Measurements from ENCODE around the gene DHRS7.

The DHRS7 gene

DNA sequence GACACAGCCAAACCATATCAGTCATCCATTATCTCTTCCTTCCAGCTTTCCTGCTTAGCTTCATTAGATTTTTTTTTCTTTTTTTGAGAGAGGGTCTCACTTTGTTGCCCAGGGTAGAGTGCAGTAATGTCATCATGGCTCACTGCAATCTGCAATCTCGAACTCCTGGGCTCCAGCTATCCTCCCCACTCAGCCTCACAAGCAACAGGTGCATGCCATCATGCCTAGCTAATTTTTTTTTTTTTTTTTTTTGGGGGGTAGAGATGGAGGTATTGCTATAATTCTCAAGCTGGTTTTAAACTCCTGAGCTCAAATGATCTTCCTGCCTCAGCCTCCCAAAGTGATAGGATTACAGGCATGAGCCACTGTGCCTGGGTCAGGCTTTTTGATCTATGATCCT lies 45.5 kb upstream of the DHRS7 start:
- no peak for DNase-seq
- Histone ChIP-seq H3K56ac (ENCODE audit: low read length) (no peak overlapping the region), H2BK120ac (ENCODE audit: low read depth, low read length) (no peak overlapping the region), H2BK5ac (ENCODE audit: low read length) (no peak overlapping the region), H3K4me2 (ENCODE audit: low read length) (no peak overlapping the region), H4K8ac (ENCODE audit: low read depth, low read length) (no peak overlapping the region), H3K18ac (ENCODE audit: low read length) (no peak overlapping the region), H3K9ac (ENCODE audit: low read length) (no peak overlapping the region), H3K36me3 (ENCODE audit: control insufficient read depth, insufficient read depth, low read length) (no peaks in the 10 kb centered on the region), H3K27me3 (ENCODE audit: insufficient read depth, low read length, poor library complexity) (no peaks in the 10 kb centered on the region), H3K4me3 (ENCODE audit: low read length) (no peak overlapping the region), H3K4me1 (ENCODE audit: control insufficient read depth, low read depth, low read length) (no peaks in the 10 kb centered on the region), H3K79me1 (ENCODE audit: low read length) (no peaks in the 10 kb centered on the region), H4K5ac (ENCODE audit: low read length) (no peak overlapping the region), H3K79me2 (ENCODE audit: control insufficient read depth, insufficient read depth, low read length) (no peaks in the 10 kb centered on the region), H3K23ac (ENCODE audit: low read length) (no peak overlapping the region), H2BK15ac (replicated peaks; ENCODE audit: low read depth) (no peak overlapping the region), H3K4ac (ENCODE audit: low read depth, low read length) (no peak overlapping the region), H2AK5ac (ENCODE audit: low read length) (no peak overlapping the region), H3K27ac (ENCODE audit: low read depth, low read length) (no peak overlapping the region)
- WGBS (ENCODE audit: extremely low coverage, insufficient coverage, low lambda C conversion rate) = no CpG with 5 or more reads among the region's 1 CpG

DNA sequence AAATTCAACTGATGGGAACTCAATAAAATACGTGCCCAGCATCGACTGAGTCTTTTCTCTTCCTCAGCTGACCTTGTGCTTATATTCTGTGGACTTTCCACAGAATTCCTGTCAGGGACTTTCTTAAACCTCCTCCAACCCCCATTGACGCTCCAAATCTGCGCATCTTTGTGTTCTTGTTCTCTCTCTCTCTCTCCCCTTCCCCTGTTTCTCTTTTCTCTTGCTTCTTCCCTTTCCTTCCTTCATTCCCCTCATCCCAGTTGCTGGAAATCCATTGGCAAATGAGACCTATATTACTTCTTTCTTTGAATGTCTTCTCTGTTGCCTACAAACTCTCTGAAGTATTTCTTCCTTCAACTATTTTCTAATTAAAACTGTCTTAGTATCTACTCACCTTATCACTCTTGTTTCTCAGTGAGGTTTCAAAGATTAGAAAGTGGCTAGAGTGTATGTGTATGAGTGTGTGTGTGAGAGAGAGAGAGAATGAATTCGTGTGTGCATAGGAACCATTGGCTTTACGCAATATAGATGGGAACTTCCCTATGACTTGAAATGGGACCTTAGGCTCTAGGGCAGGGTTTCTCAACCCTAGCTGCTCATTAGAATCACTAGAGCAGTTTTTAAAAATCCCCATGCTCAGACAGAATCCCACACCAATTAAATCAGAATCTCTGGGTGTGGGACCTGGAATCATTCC lies 41.8 kb upstream of the DHRS7 start:
- Histone ChIP-seq H2BK5ac (ENCODE audit: low read length) (no peak overlapping the region), H3K79me2 (ENCODE audit: control insufficient read depth, insufficient read depth, low read length) (no peaks in the 10 kb centered on the region), H3K56ac (ENCODE audit: low read length) (no peak overlapping the region), H2BK15ac (replicated peaks; ENCODE audit: low read depth) (no peak overlapping the region), H3K4me3 (ENCODE audit: low read length) (no peak overlapping the region), H3K36me3 (ENCODE audit: control insufficient read depth, insufficient read depth, low read length) (no peaks in the 10 kb centered on the region), H3K4ac (ENCODE audit: low read depth, low read length) (no peak overlapping the region), H3K9ac (ENCODE audit: low read length) (no peak overlapping the region), H3K79me1 (ENCODE audit: low read length) (no peaks in the 10 kb centered on the region), H2BK120ac (ENCODE audit: low read depth, low read length) (no peak overlapping the region), H3K18ac (ENCODE audit: low read length) (no peak overlapping the region), H3K27ac (ENCODE audit: low read depth, low read length) (no peak overlapping the region), H3K4me2 (ENCODE audit: low read length) (no peak overlapping the region), H3K23ac (ENCODE audit: low read length) (no peak overlapping the region), H4K5ac (ENCODE audit: low read length) (no peak overlapping the region), H3K27me3 (ENCODE audit: insufficient read depth, low read length, poor library complexity) (no peaks in the 10 kb centered on the region), H2AK5ac (ENCODE audit: low read length) (no peak overlapping the region), H3K4me1 (ENCODE audit: control insufficient read depth, low read depth, low read length) (no peaks in the 10 kb centered on the region), H4K8ac (ENCODE audit: low read depth, low read length) (no peak overlapping the region)
- WGBS (ENCODE audit: extremely low coverage, insufficient coverage, low lambda C conversion rate) = no CpG with 5 or more reads among the region's 6 CpGs
- DNase-seq = no peak

DNA sequence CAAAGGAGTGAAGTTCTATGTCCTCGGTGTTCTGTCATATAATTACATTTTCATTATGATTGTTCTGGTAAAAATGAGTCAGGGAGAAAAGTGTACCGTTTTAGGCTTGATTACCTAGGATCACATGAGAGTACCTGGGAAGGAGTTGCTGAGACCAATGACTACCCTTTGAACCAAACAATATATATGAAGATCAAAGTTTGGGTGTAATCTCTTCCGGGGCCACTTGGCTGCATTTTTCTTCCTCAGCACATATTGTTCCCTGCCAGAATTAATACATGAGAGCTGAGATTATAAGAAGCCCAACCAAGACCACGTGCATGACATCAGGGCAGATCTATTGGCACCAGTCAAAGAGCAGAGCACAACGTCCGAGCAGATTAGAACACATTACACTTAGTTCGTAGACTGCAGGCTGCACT lies 41.1 kb upstream of the DHRS7 start:
- no peak overlapping the region for H3K9ac ChIP-seq (ENCODE audit: low read length)
- no peak overlapping the region for H3K23ac ChIP-seq (ENCODE audit: low read length)
- no peak overlapping the region for H4K5ac ChIP-seq (ENCODE audit: low read length)
- no peak overlapping the region for H3K4me2 ChIP-seq (ENCODE audit: low read length)
- no peak overlapping the region for H2BK15ac ChIP-seq (replicated peaks; ENCODE audit: low read depth)
- no peaks in the 10 kb centered on the region for H3K4me1 ChIP-seq (ENCODE audit: control insufficient read depth, low read depth, low read length)
- H3K79me2 ChIP-seq (ENCODE audit: control insufficient read depth, insufficient read depth, low read length) = no peaks in the 10 kb centered on the region
- H3K4ac ChIP-seq (ENCODE audit: low read depth, low read length) = no peak overlapping the region
- H4K8ac ChIP-seq (ENCODE audit: low read depth, low read length) = no peak overlapping the region
- WGBS (ENCODE audit: extremely low coverage, insufficient coverage, low lambda C conversion rate) = no CpG with 5 or more reads among the region's 7 CpGs
- no peaks in the 10 kb centered on the region for H3K36me3 ChIP-seq (ENCODE audit: control insufficient read depth, insufficient read depth, low read length)
- no peak overlapping the region for H3K56ac ChIP-seq (ENCODE audit: low read length)
- H3K79me1 ChIP-seq (ENCODE audit: low read length) = no peaks in the 10 kb centered on the region
- no peak overlapping the region for H2BK5ac ChIP-seq (ENCODE audit: low read length)
- H3K27ac ChIP-seq (ENCODE audit: low read depth, low read length) = no peak overlapping the region
- no peak overlapping the region for H3K4me3 ChIP-seq (ENCODE audit: low read length)
- no peaks in the 10 kb centered on the region for H3K27me3 ChIP-seq (ENCODE audit: insufficient read depth, low read length, poor library complexity)
- no peak for DNase-seq
- no peak overlapping the region for H2AK5ac ChIP-seq (ENCODE audit: low read length)
- H2BK120ac ChIP-seq (ENCODE audit: low read depth, low read length) = no peak overlapping the region
- H3K18ac ChIP-seq (ENCODE audit: low read length) = no peak overlapping the region

DNA sequence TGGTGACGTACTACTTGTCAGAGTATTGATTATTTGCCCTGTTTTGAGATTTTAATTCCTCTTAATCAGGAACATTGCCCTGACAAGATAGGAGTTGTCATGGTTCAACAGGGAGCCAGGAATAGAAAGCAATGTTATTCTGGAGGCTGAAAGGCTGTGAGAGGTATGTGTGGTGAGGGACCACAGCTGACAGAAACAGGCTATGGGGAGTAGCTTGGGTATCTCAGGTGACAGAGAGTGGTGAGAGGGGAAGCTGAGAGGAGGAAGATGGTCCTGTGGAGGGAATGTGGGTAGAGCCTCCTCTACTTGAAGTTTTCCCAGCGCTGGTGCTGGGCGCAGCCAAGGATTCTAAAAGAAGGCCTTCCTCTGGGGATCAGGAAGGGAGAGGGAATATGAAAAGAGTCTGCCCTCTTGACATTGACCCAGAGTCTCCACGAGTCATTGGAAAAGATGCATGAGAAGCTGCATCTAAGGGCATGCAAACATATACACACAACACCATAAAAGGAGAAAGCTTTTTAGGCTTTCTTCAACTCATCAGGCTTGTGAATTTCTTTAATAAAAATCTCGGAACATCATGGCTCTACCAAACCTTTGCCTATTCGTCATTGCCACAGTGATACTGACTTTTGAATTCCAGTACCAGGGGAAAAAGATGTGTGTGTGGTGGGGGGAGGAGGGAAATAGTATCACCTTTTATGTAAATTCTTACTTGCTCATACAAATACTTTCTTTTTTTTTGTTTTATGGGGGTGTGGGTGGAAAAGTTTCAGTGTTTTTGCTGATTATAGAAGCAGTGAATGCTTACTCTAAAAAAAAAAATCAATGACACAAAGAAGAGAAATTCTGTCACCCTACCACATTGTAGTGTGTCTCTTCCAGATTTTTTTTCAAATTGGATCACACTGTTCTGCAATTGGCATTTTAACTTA lies 39.9 kb upstream of the DHRS7 start:
- no peak overlapping the region for H3K23ac ChIP-seq (ENCODE audit: low read length)
- DNase-seq = no peak

DNA sequence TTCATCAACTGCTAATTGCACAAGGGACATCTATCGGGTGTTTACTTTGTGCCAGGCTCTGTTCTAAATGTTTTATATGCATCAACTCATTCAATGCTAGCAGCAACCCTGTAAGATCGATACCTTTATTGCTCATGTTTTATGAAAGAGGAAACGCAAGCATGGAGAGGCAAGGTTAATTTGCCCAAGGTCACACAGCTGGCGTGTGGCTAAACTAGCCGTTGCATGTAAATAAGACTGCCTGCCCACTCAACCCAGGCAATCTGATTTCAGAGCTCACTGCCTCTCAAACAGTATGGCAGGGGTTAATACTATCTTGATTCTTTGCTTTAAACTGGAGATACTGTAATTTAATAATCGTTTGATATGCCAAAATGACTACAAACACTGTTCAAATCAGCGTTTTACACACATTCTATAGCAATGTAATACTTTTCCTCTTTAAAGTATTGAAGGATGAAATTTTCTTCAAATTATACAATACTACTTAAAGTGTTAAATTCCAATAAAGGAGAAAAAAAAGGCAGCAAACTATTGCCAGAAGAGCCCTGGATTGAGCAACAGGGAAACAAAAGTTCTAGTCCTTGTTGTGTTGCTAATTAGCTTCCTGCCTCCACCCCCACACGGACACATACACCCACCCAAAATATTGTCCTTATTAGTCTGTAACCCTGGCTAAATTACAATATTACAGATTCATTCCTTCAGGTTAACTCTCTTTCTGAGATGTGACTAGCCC lies 39.1 kb upstream of the DHRS7 start:
- no CpG with 5 or more reads among the region's 8 CpGs for WGBS (ENCODE audit: extremely low coverage, insufficient coverage, low lambda C conversion rate)
- Histone ChIP-seq H3K79me1 (ENCODE audit: low read length) (no peaks in the 10 kb centered on the region), H3K4me3 (ENCODE audit: low read length) (no peak overlapping the region), H2BK120ac (ENCODE audit: low read depth, low read length) (no peak overlapping the region), H3K27me3 (ENCODE audit: insufficient read depth, low read length, poor library complexity) (no peaks in the 10 kb centered on the region), H3K4me1 (ENCODE audit: control insufficient read depth, low read depth, low read length) (no peaks in the 10 kb centered on the region), H3K4me2 (ENCODE audit: low read length) (no peak overlapping the region), H3K56ac (ENCODE audit: low read length) (no peak overlapping the region), H3K18ac (ENCODE audit: low read length) (no peak overlapping the region), H2BK5ac (ENCODE audit: low read length) (no peak overlapping the region), H3K36me3 (ENCODE audit: control insufficient read depth, insufficient read depth, low read length) (no peaks in the 10 kb centered on the region), H3K79me2 (ENCODE audit: control insufficient read depth, insufficient read depth, low read length) (no peaks in the 10 kb centered on the region), H2BK15ac (replicated peaks; ENCODE audit: low read depth) (no peak overlapping the region), H3K27ac (ENCODE audit: low read depth, low read length) (no peak overlapping the region), H2AK5ac (ENCODE audit: low read length) (no peak overlapping the region), H3K9ac (ENCODE audit: low read length) (no peak overlapping the region), H4K5ac (ENCODE audit: low read length) (no peak overlapping the region), H3K4ac (ENCODE audit: low read depth, low read length) (no peak overlapping the region), H3K23ac (ENCODE audit: low read length) (no peak overlapping the region), H4K8ac (ENCODE audit: low read depth, low read length) (no peak overlapping the region)
- no peak for DNase-seq

More for the DNA sequence above, 39.9 kb upstream of the DHRS7 start:
- no peak overlapping the region for H2BK120ac ChIP-seq (ENCODE audit: low read depth, low read length)
- no peak overlapping the region for H3K9ac ChIP-seq (ENCODE audit: low read length)
- no peaks in the 10 kb centered on the region for H3K79me2 ChIP-seq (ENCODE audit: control insufficient read depth, insufficient read depth, low read length)
- H3K27ac ChIP-seq (ENCODE audit: low read depth, low read length) = no peak overlapping the region
- no peaks in the 10 kb centered on the region for H3K27me3 ChIP-seq (ENCODE audit: insufficient read depth, low read length, poor library complexity)
- no peak overlapping the region for H4K8ac ChIP-seq (ENCODE audit: low read depth, low read length)
- H2BK15ac ChIP-seq (replicated peaks; ENCODE audit: low read depth) = no peak overlapping the region
- H3K18ac ChIP-seq (ENCODE audit: low read length) = no peak overlapping the region
- no peak overlapping the region for H3K4ac ChIP-seq (ENCODE audit: low read depth, low read length)
- no peak overlapping the region for H3K4me2 ChIP-seq (ENCODE audit: low read length)
- WGBS (ENCODE audit: extremely low coverage, insufficient coverage, low lambda C conversion rate) = no CpG with 5 or more reads among the region's 6 CpGs
- H3K4me1 ChIP-seq (ENCODE audit: control insufficient read depth, low read depth, low read length) = no peaks in the 10 kb centered on the region
- H2BK5ac ChIP-seq (ENCODE audit: low read length) = no peak overlapping the region
- H4K5ac ChIP-seq (ENCODE audit: low read length) = no peak overlapping the region
- H3K79me1 ChIP-seq (ENCODE audit: low read length) = no peaks in the 10 kb centered on the region
- no peak overlapping the region for H2AK5ac ChIP-seq (ENCODE audit: low read length)
- H3K36me3 ChIP-seq (ENCODE audit: control insufficient read depth, insufficient read depth, low read length) = no peaks in the 10 kb centered on the region
- H3K4me3 ChIP-seq (ENCODE audit: low read length) = no peak overlapping the region
- no peak overlapping the region for H3K56ac ChIP-seq (ENCODE audit: low read length)

All from mesendoderm (in vitro differentiated cells).